Immature natural killer cell (primary cell): ENCODE data around the gene TRPC4AP. TPM values are rescaled to one million over a fixed set of nuclear protein-coding genes. Genes with fewer than 3 reads are reported as not detected.
A peak's percentile ranks its signal among the peaks of the same experiment; 100 is the strongest.

Experiments used
- DNase-seq, 3 donors: peaks; one replicate each; pipeline ENCODE4 v3.0.0; 2022; ENCODE audit warnings: mixed read lengths in 1 of 3
- H3K27ac Mint-ChIP-seq, 6 donors: one replicate each; pipeline ENCODE4 v1.8.0; 2020; ENCODE audit warnings: mixed read lengths in 6 of 6, mild to moderate bottlenecking in 5 of 6, inconsistent platforms in 4 of 6, moderate library complexity in 3 of 6
- H3K27me3 Mint-ChIP-seq, 3 donors: one replicate each; pipeline ENCODE4 v1.8.0; 2020 to 2021; ENCODE audit warnings: low read depth in 3 of 3, mild to moderate bottlenecking in 3 of 3, mixed read lengths in 3 of 3, moderate library complexity in 3 of 3, inconsistent platforms in 1 of 3
- H3K36me3 Mint-ChIP-seq, 3 donors: one replicate each; pipeline ENCODE4 v1.8.0; 2020; ENCODE audit warnings: mixed read lengths in 3 of 3, inconsistent platforms in 2 of 3, mild to moderate bottlenecking in 2 of 3
- H3K4me1 Mint-ChIP-seq, 2 donors: one replicate each; pipeline ENCODE4 v1.8.0; 2020; ENCODE audit warnings: inconsistent platforms in 2 of 2, mild to moderate bottlenecking in 2 of 2, mixed read lengths in 2 of 2, moderate library complexity in 1 of 2
- H3K4me3 Mint-ChIP-seq, 5 donors: one replicate each; pipeline ENCODE4 v1.8.0; 2020; ENCODE audit warnings: mild to moderate bottlenecking in 5 of 5, mixed read lengths in 5 of 5, inconsistent platforms in 3 of 5, moderate library complexity in 3 of 5
- H3K9me3 Mint-ChIP-seq, 6 donors: one replicate each; pipeline ENCODE4 v1.8.0; 2020; ENCODE audit warnings: mild to moderate bottlenecking in 6 of 6, mixed read lengths in 6 of 6, inconsistent platforms in 4 of 6, moderate library complexity in 3 of 6
- polyA plus RNA-seq, 3 donors: library from polyadenylated mRNA; unstranded; fragments of 300-500 nt; fragmentation: Illumina TruSeq; gene quantifications; one replicate each; pipeline ENCODE4 v1.2.3, GENCODE V29; 2021

The TRPC4AP gene
- polyA plus RNA-seq, 3 donors from 2014 or later = 58.0 to 89.0 (median 72.5) TPM

DNA sequence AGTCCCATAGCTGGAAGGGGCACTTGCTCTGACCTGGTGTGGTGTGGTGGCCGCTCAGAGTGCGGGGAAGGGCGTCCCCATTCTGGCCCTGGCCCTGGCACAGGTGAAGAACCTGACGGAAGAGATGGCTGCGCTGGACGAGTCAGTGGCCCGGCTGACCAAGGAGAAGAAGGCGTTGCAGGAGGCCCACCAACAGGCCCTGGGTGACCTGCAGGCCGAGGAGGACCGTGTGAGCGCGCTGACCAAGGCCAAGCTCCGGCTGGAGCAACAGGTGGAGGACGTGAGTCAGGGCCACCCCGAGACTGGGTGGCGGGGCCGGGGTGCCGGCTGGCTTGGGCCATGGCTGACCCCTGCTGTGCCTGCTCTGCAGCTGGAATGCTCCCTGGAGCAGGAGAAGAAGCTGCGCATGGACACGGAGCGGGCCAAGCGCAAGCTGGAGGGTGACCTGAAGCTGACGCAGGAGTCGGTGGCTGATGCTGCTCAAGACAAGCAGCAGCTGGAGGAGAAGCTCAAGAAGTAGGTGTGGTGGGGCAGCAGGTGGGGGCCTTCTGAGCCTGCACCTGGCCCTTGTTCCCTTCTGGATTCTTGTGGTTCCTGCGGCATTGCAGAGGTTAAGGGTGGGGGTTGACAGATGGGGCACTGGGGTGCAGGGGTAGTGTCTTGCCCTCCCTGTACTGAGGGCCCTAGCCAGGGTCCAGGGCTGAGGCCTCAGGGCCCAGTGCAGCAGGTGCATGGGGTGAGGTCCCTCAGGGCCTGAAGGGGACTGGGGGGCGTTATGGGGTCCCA, 96.2 kb downstream of the TRPC4AP start:
- peaks cover 0 to 2% of the 10 kb centered on the region in 2 donors for H3K4me1 Mint-ChIP-seq
- peaks cover 4 to 17% (median 8%) of the 10 kb centered on the region in 3 donors for H3K36me3 Mint-ChIP-seq
- peaks cover 5 to 8% (median 5%) of the 10 kb centered on the region in 3 donors for H3K27me3 Mint-ChIP-seq
- H3K27ac Mint-ChIP-seq = no peak overlapping the region
- H3K4me3 Mint-ChIP-seq = no peak overlapping the region
- H3K9me3 Mint-ChIP-seq = no peaks in the 10 kb centered on the region
- no peak for DNase-seq

DNA sequence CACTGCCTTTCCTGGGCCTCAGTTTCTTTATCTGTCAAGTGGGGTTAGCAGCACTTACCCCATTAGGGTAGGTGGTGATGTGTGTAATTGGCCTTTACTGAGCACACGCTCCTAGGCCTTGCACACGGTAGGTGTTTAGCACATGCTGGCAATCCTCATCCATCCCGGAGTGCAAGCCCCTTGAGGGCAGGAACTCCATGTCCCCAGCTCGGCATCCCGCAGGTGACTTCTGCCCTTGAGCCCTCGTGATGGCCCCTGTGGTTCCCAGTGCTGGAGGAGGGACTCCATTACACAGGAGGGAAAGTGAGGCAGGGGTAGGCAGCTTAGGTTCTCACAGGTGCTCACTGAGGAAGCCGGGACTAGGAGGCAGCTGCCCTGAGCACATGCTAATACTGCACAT, 96.9 kb downstream of the TRPC4AP start:
- peaks cover 3 to 8% (median 3%) of the 10 kb centered on the region in 3 donors for H3K27me3 Mint-ChIP-seq
- H3K4me3 Mint-ChIP-seq = no peak overlapping the region
- peaks cover 4 to 14% (median 8%) of the 10 kb centered on the region in 3 donors for H3K36me3 Mint-ChIP-seq
- no peaks in the 10 kb centered on the region for H3K9me3 Mint-ChIP-seq
- DNase-seq = no peak
- peak overlapping the region in 1 of 6 donors; percentile 58 for H3K27ac Mint-ChIP-seq
- H3K4me1 Mint-ChIP-seq = peaks cover 0 to 2% of the 10 kb centered on the region in 2 donors

DNA sequence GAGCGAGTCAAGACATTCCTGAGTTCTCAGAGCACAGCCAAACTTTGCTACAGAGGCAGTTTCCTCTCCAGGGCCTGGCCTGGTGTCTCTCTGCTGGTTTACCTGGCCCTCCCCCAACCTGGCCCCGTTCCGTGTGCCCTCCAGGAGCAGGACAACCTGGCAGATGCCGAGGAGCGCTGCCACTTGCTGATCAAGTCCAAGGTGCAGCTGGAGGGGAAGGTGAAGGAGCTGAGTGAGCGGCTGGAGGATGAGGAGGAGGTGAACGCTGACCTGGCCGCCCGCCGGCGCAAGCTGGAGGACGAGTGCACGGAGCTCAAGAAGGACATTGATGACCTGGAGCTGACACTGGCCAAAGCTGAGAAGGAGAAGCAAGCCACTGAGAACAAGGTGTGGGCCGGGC, 97.4 kb downstream of the TRPC4AP start:
- Mint-ChIP-seq H3K4me3 (no peak overlapping the region), H3K27ac (peak overlapping the region in 1 of 6 donors; percentile 22), H3K9me3 (no peaks in the 10 kb centered on the region), H3K4me1 (peaks cover 0 to 2% of the 10 kb centered on the region in 2 donors), H3K27me3 (peaks cover 2 to 8% (median 3%) of the 10 kb centered on the region in 3 donors), H3K36me3 (peaks cover 4 to 14% (median 8%) of the 10 kb centered on the region in 3 donors)
- DNase-seq = no peak

DNA sequence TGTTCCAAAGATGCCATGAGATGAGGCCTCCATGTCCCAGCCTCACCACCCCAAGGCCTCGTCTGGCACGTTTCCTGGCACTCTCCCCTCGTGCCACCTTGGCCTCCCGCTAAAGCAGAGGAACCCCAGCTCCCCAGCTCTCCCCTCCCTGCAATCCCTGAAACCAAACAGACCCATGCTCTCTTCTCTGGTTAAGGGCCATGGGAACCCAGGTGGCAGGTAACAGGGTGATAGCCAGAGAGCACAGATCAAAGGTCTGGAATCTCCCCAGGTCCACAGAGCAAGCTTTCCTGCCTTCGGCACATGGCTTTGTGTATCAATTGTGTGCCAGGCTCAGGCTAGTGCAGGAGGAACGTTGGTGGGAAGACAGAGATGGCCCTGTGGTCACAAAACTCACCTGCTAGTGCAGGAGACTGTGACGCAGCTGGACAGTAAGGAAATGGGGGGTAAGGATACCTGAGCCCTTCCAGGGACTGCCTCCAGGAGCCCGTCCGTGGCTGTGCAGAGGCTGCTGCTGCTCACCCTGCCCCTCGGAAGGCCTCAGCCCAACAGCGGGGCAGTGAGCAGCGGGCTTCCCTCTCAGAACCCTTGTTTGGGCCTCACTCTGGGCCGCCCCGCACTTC, 98.0 kb downstream of the TRPC4AP start:
- no peak overlapping the region for H3K4me3 Mint-ChIP-seq
- peaks cover 0 to 2% of the 10 kb centered on the region in 2 donors for H3K4me1 Mint-ChIP-seq
- peaks cover 4 to 14% (median 8%) of the 10 kb centered on the region in 3 donors for H3K36me3 Mint-ChIP-seq
- peak overlapping the region in 1 of 6 donors; percentile 51 for H3K27ac Mint-ChIP-seq
- no peaks in the 10 kb centered on the region for H3K9me3 Mint-ChIP-seq
- no peak for DNase-seq
- peaks cover 2 to 8% (median 3%) of the 10 kb centered on the region in 3 donors for H3K27me3 Mint-ChIP-seq

DNA sequence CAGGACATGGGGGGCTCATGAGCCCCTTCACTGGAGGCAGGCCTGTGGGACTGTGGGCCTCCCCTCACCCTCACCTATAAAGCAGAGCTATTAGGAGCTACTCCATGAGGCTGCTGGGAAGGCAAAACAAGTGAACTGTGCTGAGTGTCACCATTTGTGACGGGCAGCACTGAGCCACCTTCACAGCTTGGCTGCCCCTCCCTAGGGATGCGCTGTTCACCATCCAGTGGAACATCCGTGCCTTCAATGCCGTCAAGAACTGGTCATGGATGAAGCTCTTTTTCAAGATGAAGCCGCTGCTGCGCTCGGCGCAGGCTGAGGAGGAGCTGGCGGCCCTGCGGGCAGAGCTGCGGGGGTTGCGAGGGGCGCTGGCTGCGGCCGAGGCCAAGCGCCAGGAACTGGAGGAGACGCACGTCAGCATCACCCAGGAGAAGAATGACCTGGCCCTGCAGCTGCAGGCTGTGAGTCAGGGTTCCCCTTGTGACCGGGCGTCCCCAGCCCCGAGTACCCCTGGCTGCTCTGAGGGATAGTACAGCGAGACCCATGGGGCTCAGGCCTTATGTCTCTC, 98.6 kb downstream of the TRPC4AP start:
- Mint-ChIP-seq H3K4me1 (peaks cover 0 to 2% of the 10 kb centered on the region in 2 donors), H3K36me3 (peaks cover 4 to 14% (median 8%) of the 10 kb centered on the region in 3 donors), H3K9me3 (no peaks in the 10 kb centered on the region), H3K4me3 (no peak overlapping the region), H3K27ac (no peak overlapping the region), H3K27me3 (peaks cover 2 to 8% (median 2%) of the 10 kb centered on the region in 3 donors)
- no peak for DNase-seq

DNA sequence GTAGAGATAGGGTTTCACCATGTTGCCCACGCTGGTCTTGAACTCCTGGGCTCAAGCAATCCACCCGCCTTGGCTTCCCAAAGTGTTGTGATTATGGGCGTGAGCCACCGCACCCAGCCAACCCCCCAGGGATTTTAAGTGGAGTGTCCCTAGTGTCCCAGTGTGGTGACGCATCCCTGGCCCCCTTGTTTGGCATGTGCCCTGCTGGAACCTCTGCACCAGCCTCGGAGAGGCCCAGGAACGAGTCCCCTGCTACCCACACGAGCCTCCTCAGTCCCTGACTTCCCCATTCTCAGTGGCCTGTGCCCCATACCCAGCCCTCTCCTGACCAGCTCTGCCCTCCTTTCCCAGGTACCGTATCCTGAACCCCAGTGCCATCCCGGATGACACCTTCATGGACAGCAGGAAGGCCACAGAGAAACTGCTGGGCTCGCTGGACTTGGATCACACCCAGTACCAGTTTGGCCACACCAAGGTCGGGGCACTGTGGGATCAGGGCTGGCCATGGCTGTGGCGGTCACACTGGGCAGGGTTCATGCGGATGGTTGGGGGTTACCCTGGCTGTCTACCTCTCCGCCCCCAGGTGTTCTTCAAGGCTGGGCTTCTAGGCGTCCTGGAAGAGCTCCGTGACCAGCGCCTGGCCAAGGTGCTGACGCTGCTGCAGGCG, 99.7 kb downstream of the TRPC4AP start:
- H3K36me3 Mint-ChIP-seq = peaks cover 4 to 10% (median 5%) of the 10 kb centered on the region in 3 donors
- H3K4me3 Mint-ChIP-seq = no peak overlapping the region
- no peak overlapping the region for H3K27ac Mint-ChIP-seq
- no peak for DNase-seq
- H3K27me3 Mint-ChIP-seq = peaks cover 0 to 5% (median 5%) of the 10 kb centered on the region in 3 donors
- peaks cover 0 to 2% of the 10 kb centered on the region in 2 donors for H3K4me1 Mint-ChIP-seq
- no peaks in the 10 kb centered on the region for H3K9me3 Mint-ChIP-seq

DNA sequence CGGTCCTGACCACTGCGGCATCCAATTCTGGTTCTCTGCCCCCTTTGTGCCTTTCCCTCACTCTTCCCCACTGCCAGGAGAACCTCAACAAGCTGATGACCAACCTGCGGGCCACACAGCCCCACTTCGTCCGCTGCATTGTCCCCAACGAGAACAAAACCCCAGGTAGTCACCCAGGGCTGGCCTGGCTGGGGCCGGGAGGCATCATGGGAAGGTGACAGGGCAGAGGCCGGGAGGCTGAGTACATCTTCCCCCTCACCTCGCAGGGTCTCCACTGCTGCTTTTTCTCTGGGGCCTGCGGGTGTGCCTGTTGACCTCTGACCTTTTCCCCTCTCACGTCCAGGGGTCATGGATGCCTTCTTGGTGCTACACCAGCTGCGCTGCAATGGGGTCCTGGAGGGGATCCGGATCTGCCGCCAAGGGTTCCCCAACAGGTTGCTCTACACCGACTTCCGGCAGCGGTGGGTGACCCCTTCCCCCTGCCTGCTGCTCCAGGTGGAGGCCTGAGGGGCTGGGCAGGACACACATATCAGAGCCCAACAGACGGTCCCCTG, 101.9 kb downstream of the TRPC4AP start:
- no peak for DNase-seq
- Mint-ChIP-seq H3K36me3 (peaks cover 0 to 3% (median 0%) of the 10 kb centered on the region in 3 donors), H3K27me3 (peaks cover 0 to 3% (median 2%) of the 10 kb centered on the region in 3 donors), H3K9me3 (no peaks in the 10 kb centered on the region), H3K27ac (no peak overlapping the region), H3K4me1 (no peaks in the 10 kb centered on the region), H3K4me3 (no peak overlapping the region)

DNA sequence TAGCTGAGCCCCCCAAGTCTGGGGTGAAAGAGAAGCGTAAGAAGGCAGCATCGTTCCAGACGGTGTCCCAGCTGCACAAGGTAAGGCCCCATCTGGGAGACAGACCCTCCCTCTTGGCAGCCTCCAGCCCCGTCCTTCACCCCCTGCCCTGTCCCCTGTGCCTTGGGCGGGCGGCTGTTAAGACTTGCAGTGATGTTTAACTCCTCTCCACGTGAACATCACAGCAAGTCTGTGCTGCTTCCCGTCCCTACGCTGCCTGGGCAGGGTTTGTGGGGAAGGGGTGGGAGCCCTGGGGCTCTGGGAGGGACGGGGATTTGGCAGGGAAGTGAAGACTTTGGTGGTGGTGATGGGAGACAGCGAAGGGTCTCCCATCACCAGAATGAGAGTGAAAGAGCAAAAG, 102.4 kb downstream of the TRPC4AP start:
- Mint-ChIP-seq H3K27me3 (peaks cover 0 to 3% (median 2%) of the 10 kb centered on the region in 3 donors), H3K9me3 (no peaks in the 10 kb centered on the region), H3K4me1 (no peaks in the 10 kb centered on the region), H3K4me3 (no peak overlapping the region), H3K36me3 (peaks cover 0 to 3% (median 0%) of the 10 kb centered on the region in 3 donors), H3K27ac (no peak overlapping the region)
- DNase-seq = no peak

DNA sequence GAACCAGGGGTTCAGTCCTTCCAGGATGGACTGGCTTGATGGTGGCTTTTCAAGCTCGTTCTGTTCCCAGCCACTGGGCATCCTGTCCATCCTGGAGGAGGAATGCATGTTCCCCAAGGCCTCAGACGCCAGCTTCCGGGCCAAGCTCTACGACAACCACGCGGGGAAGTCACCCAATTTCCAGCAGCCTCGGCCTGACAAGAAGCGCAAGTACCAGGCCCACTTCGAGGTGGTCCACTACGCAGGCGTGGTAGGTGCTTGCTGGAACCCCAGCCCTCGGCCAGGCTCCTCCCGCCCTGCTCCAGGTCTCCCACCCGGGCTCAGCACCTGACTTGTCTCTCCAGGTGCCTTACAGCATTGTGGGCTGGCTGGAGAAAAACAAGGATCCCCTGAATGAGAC, 102.9 kb downstream of the TRPC4AP start:
- H3K9me3 Mint-ChIP-seq = no peaks in the 10 kb centered on the region
- H3K27me3 Mint-ChIP-seq = peaks cover 1 to 3% (median 2%) of the 10 kb centered on the region in 3 donors
- DNase-seq = no peak
- no peak overlapping the region for H3K27ac Mint-ChIP-seq
- peaks cover 0 to 2% (median 0%) of the 10 kb centered on the region in 3 donors for H3K36me3 Mint-ChIP-seq
- no peak overlapping the region for H3K4me3 Mint-ChIP-seq
- H3K4me1 Mint-ChIP-seq = no peaks in the 10 kb centered on the region

DNA sequence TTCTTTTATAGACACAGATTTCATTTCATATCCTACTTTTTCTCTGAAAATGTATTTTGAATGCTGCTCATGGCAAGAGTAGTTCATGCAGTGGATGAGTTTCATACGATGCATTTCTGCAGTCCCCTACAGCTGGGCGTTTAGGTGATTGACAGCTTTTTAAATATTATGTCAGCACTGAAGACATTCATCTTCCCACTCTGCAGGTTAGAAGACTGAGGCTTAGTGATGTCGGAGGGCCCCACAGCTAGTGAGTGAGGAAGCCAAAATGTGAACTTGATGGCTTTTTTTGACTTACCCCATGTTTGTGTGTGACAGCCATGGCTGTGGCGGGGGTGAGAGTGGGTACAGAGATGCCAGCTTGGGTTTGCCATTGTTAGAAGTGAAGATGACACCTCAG, 103.5 kb downstream of the TRPC4AP start:
- Mint-ChIP-seq H3K36me3 (no peaks in the 10 kb centered on the region), H3K4me1 (no peaks in the 10 kb centered on the region), H3K27me3 (peaks cover 1 to 3% (median 3%) of the 10 kb centered on the region in 3 donors), H3K4me3 (no peak overlapping the region), H3K27ac (peak overlapping the region in 1 of 6 donors; percentile 12), H3K9me3 (no peaks in the 10 kb centered on the region)
- DNase-seq = no peak

DNA sequence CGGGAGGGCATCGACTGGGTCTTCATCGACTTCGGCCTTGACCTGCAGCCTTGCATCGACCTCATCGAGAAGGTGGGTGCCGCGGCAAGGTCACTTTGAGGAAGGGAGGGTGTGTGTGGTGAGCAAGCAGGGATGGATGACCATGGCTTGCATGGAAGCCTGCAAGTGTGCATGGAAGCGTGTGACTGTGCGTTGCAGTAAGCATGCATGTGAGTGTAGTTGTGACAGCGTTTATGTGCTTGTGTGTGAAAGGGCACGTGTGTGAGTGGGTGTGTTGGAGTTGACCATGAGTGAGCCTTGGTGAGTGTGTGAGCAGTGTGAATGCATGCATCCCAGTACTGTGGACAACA, 104.4 kb downstream of the TRPC4AP start:
- H3K27ac Mint-ChIP-seq = peak overlapping the region in 2 of 6 donors; percentile 22 to 55
- no peak for DNase-seq
- H3K36me3 Mint-ChIP-seq = no peaks in the 10 kb centered on the region
- peaks cover 1 to 3% (median 3%) of the 10 kb centered on the region in 3 donors for H3K27me3 Mint-ChIP-seq
- H3K4me3 Mint-ChIP-seq = no peak overlapping the region
- H3K9me3 Mint-ChIP-seq = no peaks in the 10 kb centered on the region
- H3K4me1 Mint-ChIP-seq = peaks cover 0 to 2% of the 10 kb centered on the region in 2 donors

DNA sequence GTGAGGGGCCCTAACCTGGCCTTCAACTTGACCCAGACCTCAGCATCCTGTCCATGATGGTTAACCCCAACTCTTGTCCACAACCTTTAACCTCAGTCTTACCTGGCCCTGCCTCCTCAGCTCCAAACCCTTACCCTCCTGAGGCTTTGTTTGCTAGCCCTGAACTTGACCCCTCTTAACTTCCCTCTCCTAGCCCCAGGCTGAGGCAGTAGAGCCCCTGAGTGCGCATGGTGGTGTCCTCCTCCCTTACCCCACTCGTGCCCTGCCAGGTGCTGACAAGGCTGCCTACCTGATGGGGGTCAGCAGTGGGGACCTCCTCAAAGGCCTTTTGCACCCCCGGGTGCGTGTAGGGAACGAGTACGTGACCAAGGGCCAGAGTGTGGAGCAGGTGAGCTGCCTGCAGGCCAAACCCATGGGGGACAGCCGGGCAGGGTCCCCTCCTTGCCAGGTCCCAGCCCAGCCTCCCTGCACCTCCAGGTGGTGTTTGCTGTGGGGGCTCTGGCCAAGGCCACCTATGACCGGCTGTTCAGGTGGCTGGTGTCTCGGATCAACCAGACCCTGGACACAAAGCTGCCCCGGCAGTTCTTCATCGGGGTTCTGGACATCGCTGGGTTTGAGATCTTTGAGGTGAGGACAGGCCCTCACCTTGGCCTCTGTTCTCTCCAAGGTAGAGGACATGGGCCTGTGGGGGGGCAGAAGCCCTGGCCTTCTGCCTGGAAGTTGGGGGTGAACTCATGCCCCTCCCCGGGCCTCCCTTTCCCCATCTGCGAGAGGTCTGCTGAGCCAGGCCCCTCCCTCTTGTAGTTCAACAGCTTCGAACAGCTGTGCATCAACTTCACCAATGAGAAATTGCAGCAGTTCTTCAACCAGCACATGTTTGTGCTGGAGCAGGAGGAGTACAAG, 105.1 kb downstream of the TRPC4AP start:
- Mint-ChIP-seq H3K27me3 (peaks cover 1 to 3% (median 3%) of the 10 kb centered on the region in 3 donors), H3K27ac (peak overlapping the region in 2 of 6 donors; percentile 22 to 55), H3K4me3 (no peak overlapping the region), H3K9me3 (no peaks in the 10 kb centered on the region), H3K36me3 (no peaks in the 10 kb centered on the region), H3K4me1 (peaks cover 0 to 2% of the 10 kb centered on the region in 2 donors)
- no peak for DNase-seq
